Measurements from ENCODE around the gene MVB12B. TPM values are rescaled to one million over a fixed set of nuclear protein-coding genes. Genes with fewer than 3 reads are reported as not detected.
A peak's percentile ranks its signal among the peaks of the same experiment; 100 is the strongest.

MVB12B gene
- total RNA-seq, 1 donor from 2014 or later = 26.5 TPM

DNA sequence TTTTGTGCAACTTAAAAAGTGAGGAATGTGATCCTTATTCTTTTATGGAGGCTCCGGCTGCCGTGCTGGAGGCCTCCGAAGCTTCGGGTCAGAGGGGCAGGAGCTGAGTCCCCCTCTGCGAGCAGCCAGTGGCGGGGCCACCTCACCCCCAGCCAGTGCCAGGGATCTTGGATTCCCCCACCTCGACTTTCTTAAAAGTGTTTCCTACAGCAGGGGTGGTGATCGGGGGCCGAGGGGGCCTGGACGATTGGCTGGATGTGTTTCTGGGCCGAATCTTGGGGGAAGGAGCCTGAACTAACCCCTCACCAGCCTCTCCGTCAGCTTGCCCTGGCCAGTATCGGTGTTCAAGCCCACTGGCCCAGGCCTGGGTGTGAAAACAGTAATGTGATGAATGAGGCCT is 194.9 kb downstream of the MVB12B start:
- DNase-seq = no peak

- no peak for DNase-seq
Measured at GRCh38 chr9:126521976-126522590, 195.5 kb downstream of the MVB12B start.

- no peak for DNase-seq
Measured at GRCh38 chr9:126522612-126523356, 196.2 kb downstream of the MVB12B start.

DNA sequence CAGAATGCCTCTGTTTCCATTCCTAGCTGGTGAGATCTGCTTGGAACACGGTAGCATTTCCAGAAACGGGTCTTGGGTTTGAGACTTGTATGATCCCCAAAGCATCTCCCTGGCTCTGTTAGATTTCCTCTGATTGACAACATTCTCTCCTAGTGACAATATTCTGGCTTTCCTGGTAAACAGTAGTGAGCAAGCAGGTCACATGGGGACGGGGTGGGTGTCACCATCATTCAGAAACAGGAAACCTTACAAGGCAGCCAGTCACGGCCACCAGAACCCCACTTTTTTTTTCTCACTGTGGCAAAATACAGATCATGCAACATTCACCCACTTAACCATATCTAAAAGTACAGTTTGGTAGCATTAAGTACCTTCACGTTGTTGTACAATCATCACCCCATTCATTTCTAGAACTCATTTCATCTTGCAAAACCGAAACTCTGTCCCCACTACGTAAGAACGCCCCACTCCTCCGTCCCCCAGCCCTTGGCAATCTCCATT is 197.0 kb downstream of the MVB12B start:
- no peak for DNase-seq

DNA sequence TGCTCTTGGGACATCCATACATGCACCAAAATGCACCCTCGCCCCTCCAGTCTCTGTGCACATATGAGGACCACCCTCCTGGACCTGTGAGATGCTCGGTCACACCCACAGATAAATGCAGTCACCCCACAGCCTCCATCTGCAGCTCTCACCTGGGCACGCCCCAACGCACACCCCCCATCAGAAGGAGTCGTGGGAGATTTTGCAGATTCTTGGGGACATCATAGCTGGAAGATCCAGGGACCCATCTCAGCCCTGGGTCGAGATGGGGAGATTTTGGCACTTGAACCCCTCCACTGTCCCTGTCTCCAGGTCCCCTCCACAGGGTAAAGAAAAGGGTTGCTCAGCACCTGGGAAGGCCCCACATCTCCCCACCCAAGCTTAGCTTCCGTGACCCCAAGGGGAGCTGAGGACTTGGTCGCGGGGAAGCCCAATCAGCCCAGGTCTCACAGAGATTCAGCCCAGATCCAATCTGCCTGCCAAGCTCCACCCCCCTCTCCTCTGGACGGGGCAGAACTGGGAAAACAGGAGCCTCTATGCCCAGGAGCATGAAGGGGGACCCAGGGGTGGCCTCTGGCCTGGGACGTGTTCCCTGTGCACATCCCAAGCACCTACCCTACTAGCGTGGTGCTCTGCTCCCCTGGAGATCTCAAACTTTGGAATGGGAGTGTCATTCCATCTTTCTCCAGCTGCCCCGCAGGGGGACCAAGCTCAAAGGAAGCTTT is 197.9 kb downstream of the MVB12B start:
- no peak for DNase-seq

GRCh38 chr9:126526218-126527108 is 199.8 kb downstream of the MVB12B start:
- DNase-seq = no peak

GRCh38 chr9:126527109-126527825 is 200.6 kb downstream of the MVB12B start:
- no peak for DNase-seq

GRCh38 chr9:126528111-126528510 is 201.5 kb downstream of the MVB12B start:
- no peak for DNase-seq

DNA sequence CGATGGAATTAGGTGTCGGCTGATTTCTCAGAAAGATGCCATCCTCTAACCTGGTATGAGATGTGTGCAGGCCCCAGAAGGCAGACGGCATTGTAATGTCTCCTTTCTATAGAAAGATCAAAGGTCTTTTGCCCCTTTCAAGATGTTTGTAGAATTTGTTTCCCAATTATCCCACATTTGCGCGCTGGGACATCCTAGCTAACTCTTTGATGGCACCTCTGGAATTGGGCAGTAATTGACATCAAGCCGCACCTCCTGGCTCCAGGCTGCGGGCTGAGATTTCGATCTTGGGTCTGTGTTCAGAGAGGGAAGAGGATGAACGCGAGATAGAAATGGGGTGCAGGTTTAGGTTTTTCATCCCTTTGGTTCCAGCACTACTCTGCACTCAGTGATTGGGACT is 202.3 kb downstream of the MVB12B start:
- no peak for DNase-seq

- no peak for DNase-seq
Measured at GRCh38 chr9:126531035-126531571, 204.5 kb downstream of the MVB12B start.

DNA sequence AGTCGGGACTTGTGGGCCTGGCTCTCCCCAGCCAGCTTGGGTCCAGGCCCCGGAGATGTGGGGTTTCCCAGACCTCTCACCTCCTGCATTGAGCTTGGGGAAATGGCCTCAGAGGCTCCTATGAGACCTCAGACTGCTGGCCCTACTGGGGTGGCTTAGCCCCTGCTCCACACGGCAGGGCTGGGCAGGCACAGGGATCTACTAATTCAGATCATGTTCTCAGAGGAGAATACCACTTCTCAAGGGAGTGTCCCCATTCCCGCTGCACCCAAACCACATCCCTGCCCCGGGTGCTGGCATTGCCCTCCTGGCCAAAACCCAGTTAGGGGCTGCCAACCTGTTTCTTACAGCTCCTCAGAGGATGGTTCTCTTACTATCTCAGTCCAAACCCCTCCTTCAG is 205.0 kb downstream of the MVB12B start:
- DNase-seq = no peak

DNA sequence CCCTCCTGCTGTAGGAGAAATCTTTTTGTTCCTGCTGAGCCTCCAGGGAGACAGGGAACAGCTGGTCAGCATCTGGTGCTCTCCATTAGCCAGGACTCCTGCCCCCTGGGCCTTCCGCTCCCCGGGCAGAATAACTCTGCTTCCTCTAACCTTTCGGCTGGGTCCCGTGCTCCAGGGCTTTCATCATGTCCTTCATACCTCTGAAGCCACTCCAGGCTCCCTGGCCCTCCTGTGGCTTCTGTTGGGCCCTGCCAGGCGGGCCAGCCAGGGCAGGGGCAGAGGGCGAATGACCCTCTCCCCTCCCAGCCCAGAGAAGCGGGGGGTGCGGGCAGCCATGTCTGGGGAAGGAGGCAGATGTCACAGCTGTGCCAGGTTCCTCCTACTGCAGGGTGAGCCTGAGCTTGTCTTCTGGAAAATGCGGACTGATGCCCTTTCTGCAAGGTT is 205.4 kb downstream of the MVB12B start:
- DNase-seq = peak; percentile 44

- peak; percentile 22 for DNase-seq
Measured at GRCh38 chr9:126532489-126532888, 205.9 kb downstream of the MVB12B start.

GRCh38 chr9:126532951-126533925 is 206.6 kb downstream of the MVB12B start:
- no peak for DNase-seq

DNA sequence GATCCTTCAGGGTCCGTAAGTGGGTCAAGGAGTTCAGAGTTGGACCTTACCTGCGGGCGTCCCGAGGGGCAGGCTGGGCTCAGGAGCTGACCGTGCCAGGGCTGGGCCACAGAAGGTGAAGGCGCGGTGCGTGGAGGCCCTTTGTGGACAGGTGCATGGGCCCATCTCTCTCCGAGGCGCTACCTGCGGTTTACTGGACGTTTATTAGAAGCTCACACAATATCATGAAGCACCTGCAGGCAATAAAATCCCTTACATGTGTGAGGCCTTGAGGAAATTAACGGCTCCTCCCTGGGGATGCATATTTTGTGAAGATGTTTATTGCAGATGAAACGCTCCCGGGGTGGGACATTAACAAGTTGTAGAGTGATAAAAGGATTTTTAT is 207.3 kb downstream of the MVB12B start:
- no peak for DNase-seq

DNA sequence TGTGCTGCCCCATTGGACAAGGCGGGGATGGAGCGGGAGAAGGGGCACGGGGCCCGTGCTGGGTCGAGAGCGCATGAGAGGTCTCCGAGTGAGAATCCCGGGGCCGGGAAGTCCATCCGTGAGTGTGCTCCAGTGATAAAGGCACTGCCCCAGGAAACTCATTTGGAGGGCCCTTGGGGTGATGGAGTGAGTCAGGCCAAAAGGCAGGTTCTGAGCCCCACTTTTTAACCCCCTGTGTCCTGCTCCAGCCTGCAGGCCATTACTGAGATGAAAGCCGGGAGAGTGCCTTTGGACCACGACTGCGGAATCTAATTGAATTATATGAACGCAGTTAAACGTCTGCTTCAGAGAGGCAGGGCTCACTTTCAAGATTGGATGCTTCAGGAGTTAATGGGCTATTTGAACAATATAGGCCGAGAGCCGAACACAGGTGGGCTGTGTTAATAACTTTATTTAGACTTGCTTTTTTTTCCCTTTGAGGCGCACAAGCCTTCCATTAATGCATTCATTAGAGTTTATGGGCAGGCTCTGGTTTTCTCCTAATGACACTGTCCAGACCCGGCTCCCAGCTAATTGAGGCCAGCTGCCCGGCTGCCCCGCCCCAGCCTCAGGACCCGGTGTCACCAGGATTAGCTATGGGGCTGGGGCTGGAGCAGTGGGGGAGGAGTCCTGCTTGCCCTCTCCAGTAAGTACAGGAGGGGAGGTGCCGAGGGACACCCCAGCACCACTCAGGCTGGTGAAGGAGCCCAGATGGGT is 208.0 kb downstream of the MVB12B start:
- peak; percentile 43 for DNase-seq

DNA sequence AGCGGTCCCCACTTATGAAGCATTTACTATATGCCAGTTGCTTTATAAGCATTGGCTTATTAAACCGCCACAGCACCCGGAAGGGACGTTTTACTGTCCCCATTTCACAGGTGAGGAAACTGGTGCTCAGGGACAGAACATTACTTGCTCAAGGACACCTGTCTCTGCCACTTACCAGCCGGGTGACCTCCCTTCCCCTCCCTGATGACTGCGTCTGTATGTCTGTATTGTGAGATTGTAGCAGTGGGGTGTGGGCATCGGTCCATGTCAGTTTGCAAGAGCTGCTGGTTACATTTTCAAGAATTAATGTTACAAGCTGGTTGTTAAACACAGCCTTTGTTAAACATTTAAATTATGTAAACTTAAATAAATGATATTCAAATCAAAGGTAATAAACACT is 209.5 kb downstream of the MVB12B start:
- peak; percentile 34 for DNase-seq

DNA sequence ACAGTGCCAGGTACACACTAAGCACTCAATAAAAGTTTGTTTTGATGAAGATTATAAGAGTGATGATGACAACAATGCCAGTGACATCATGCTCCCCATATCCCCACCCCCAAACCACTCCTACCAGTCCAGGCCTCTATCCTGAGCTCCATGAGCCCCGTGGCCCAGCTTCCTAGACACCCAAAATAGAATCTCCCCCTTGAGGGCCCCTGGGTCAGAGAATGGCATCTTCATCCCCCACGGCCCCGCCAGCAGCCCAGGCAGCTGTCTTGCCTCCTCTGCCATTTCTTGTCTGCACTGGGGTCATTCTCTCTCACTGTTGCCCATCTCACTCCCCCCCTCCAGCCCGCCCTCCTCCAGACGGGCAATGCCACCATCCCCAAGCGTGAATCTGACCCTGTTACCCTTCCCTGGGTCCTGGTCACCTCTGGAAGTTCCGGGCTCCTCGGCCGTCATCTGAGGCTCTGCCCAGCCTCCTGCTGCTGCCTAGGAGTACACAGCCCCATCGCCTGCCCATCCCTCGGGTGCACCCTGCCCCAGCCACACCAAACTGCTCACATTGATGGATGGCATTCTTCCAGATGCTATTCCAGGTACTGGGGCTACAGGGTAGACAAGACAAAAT is 210.3 kb downstream of the MVB12B start:
- DNase-seq = peak; percentile 68

GRCh38 chr9:126538550-126538949 is 211.9 kb downstream of the MVB12B start:
- DNase-seq = no peak

All from tongue (tissue), 2 donors.